Measurements from ENCODE around the gene SLC25A23. TPM values are rescaled to one million over a fixed set of nuclear protein-coding genes. Genes with fewer than 3 reads are reported as not detected.

The SLC25A23 gene
- total RNA-seq, 4 donors from 2014 or later: 33.2 to 45.6 (median 42.4) TPM

DNA sequence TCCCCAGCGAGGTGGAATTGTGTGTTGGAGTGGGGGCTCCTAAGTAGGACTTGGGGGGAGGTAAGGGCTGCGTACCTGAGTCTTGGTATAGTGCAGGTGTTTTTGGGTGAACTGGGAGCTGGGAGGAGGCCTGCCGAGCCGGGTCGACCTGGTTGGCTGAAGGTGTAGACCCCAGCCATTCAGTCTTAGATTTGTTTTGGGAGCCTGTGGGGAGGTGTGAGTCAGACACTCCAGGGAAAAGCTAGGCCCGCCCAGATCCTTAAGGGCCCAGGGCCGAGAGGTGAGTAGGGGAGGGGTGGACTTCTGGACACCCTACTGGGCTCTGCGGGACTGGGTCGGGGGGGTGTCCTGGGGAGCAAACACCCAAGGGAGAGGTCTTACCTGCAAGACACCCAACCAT is 5.4 kb upstream of the SLC25A23 start:
- Histone ChIP-seq H3K36me3 (no peaks in the 10 kb centered on the region), H3K4me3 (peak overlapping the region in 1 of 4 donors; percentile 34), H3K4me1 (peaks cover 0 to 12% (median 3%) of the 10 kb centered on the region in 4 donors), H3K27ac (no peak overlapping the region), H3K9me3 (no peaks in the 10 kb centered on the region), H3K27me3 (peaks cover 0 to 26% of the 10 kb centered on the region in 2 donors)
- whole genome bisulfite sequencing, 2 donors: 40 to 54% methylated on average over 9 of the region's 9 CpGs
- DNase-seq (ENCODE audit: low spot score in 2 of 2): no peak
- TF ChIP-seq POLR2A (IDR thresholded peaks at IDR 0.05) (no peak), EP300 (IDR thresholded peaks at IDR 0.05) (no peak), CTCF (IDR thresholded peaks at IDR 0.05) (no peak)

- Histone ChIP-seq H3K27ac (peak within 1 kb of the TSS in 1 of 4 donors; percentile 76), H3K36me3 (no peaks in the 10 kb centered on the region), H3K4me3 (peak within 1 kb of the TSS in 1 of 4 donors; percentile 34), H3K27me3 (peaks cover 0 to 26% of the 10 kb centered on the region in 2 donors), H3K9me3 (no peaks in the 10 kb centered on the region), H3K4me1 (peaks cover 0 to 17% (median 3%) of the 10 kb centered on the region in 4 donors)
- no peak for TF ChIP-seq EP300 (IDR thresholded peaks at IDR 0.05)
- TF ChIP-seq POLR2A (IDR thresholded peaks at IDR 0.05): no peak
- no peak for TF ChIP-seq CTCF (IDR thresholded peaks at IDR 0.05)
- 3 to 4% methylated on average over 21 to 24 of the region's 65 CpGs for WGBS, 2 donors
- DNase-seq (ENCODE audit: low spot score in 2 of 2): no peak
Measured at GRCh38 chr19:6464070-6464873, 4.7 kb upstream of the SLC25A23 start, which contains the start of gene CRB3. Gene CRB3 (plus strand): TSS chr19:6464271. CDS start chr19:6464702, 431 bp downstream.

DNA sequence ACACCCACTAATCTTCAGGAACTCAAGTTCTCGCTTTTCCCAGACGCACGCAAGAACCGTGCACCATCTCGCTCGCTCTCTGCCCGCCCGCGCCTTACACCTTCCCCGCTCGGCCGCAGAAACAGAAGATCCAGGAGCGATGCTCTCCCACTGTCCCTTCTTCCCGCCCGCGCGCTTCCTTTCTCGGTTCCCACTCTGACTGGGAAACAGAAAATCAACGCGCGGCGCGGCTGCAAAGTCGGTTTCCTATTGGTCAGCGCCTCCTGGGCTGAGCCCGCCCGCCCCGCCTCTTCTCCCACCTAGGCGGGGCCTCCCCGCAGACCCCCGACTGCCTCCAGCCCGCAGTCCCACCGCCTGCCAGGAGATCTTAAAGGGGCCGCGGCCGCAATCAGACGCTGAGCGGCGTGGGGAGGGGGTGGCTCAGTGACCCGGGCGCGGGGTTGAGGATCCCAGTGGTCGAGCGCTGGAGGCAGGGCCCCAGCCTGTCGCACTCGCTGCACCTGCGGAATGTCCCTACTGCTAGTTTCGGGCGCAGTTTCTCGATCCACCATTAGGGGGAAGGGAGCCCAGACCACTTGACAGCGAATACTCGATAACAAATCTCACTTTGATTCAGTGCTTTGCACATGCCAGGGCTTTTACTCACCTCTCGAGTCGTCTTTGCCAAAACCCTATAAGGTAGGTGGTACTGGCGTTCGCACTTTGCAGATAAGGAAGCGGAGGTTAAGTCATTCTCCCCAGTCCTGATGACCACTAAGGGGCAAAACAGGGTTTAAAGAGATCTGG is 700 bp upstream of the SLC25A23 start:
- H3K36me3 ChIP-seq: peaks cover 0 to 27% (median 0%) of the 10 kb centered on the region in 3 donors
- WGBS, 2 donors: 1% methylated on average over 41 to 56 of the region's 57 CpGs
- H3K27ac ChIP-seq: peak overlapping the region; percentile 53 to 85 (median 72)
- H3K27me3 ChIP-seq: peaks cover 0 to 25% of the 10 kb centered on the region in 2 donors
- peaks cover 0 to 32% (median 11%) of the 10 kb centered on the region in 4 donors for H3K4me1 ChIP-seq
- H3K4me3 ChIP-seq: peak overlapping the region; percentile 53 to 87 (median 86)
- DNase-seq (ENCODE audit: low spot score in 2 of 2): peak; percentile 92 to 96
- H3K9me3 ChIP-seq: peaks cover 0 to 3% (median 0%) of the 10 kb centered on the region in 4 donors
- TF ChIP-seq POLR2A (IDR thresholded peaks at IDR 0.05): no peak
- TF ChIP-seq CTCF (IDR thresholded peaks at IDR 0.05): peak; percentile 49 to 76 (median 56)
- TF ChIP-seq EP300 (IDR thresholded peaks at IDR 0.05): peak; percentile 31 to 54

DNA sequence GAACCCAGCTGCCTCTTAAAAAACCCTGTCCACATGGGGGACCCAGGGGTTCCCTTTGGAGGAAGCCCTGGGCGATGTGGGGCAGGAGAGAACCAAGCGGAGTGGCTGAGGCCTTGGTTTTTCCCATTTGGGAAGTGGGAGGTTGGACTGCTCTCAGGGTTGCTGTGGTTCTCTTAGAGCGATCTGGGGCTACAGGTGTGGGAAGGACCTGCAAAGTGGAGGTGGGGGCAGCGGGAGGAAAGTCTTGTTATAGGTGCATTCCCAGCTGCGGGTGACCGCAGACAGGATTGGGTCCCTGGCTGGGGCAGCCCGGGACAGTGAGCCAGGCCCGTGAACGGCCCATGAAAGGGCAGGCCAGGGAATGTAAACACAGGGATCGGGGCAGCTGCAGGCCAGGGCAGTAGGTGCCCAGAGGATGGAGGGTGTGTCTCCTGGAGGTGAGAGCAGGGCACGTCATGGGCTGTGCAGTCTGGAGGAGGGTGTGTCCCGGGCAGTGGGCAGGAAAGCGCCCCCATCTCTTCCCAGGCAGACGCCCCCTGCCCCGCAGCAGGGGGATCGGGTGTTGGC is 814 bp downstream of the SLC25A23 start:
- DNase-seq (ENCODE audit: low spot score in 2 of 2): no peak
- H3K27ac ChIP-seq: peak overlapping the region; percentile 31 to 85 (median 72)
- peaks cover 0 to 10% of the 10 kb centered on the region in 2 donors for H3K27me3 ChIP-seq
- peaks cover 0 to 25% (median 10%) of the 10 kb centered on the region in 4 donors for H3K4me1 ChIP-seq
- H3K9me3 ChIP-seq: peaks cover 0 to 18% (median 0%) of the 10 kb centered on the region in 4 donors
- peaks cover 3 to 42% (median 8%) of the 10 kb centered on the region in 3 donors for H3K36me3 ChIP-seq
- no peak for TF ChIP-seq POLR2A (IDR thresholded peaks at IDR 0.05)
- TF ChIP-seq CTCF (IDR thresholded peaks at IDR 0.05): no peak
- no peak for TF ChIP-seq EP300 (IDR thresholded peaks at IDR 0.05)
- 41 to 43% methylated on average over 13 to 15 of the region's 16 CpGs for WGBS, 2 donors
- peak overlapping the region; percentile 53 to 87 (median 86) for H3K4me3 ChIP-seq
